NCI-H345 treated with DMSO at 0.1 percent for 48 hours (cell line): Measurements from ENCODE around the gene TMC6.
A peak's percentile ranks its signal among the peaks of the same experiment; 100 is the strongest.
"Not testable (repeated sequence)": the region's sequence is repeated elsewhere in the genome, so short reads cannot be mapped to it uniquely, and the experiment has no call there.

ENCODE experiments used
- DNase-seq: peaks from one replicate; lab custom pipeline; 2025; ENCODE audit not compliant: unreplicated experiment; lab: John Stamatoyannopoulos, UW

The TMC6 gene

DNA sequence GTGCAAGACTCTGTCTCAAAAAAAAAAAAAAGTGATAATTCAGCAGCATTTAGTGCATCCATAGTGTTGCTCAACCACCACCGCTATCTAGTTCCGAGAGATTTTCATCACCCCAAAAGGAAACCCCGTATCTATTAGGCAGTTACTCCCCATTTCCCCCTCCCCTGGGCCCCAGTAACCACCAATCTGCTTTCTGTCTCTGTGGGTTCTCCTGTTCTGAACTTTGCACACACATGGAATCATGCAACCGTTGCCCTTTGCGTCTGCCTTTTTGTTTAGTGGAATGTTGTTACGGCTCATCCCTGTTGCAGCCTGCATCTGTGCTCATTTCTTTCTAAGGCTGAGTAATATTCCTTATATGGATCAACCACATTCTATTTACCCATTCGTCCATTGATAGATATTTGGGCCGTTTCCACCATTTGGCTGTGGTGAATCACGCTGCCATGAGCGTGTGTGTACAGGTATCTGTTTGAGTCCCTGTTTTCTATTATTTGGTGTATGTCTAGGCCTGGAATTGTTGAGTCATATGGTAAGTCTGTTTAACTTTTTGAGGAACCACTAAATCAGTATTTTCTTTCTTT is 31.1 kb upstream of the TMC6 start:
- no peak for DNase-seq

DNA sequence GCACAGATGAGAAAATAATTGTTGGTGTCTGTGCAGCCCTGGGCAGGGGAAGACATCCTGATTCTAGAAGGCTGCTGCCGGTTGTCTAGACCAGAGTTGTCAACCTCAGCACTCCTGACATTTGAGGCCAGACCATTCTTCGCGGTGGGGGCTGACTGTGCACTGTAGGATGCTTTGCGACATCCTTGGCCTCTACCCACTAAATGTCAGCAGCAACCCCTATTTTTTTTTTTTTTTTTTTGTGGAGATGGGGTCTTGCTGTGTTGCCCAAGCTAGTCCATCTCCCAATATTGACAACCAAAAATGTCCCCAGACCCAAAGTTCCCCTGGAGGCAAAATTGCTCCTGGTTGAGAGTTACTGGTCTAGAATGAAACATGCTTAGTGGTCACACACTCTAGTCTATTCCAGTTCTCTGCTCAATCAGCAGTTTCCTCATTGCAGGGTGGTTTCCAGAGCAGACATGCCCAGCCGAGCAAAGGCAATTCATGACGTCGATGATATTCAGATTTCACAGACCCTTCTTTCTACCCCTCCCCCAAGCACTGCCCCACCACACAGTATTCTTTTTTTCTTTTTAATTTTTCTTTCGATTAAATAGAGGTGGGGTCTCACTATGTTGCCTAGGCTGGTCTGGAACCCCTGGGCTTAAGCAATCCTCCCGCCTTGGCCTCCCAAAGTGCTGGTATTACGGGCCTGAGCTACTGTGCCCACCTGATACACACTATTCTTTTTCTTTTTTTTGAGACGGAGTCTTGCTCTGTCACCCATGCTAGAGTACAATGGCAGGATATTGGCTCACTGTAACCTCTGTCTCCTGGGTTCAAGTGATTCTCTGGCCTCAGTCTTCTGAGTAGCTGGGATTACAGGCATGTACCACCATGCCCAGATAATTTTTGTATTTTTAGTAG is 26.6 kb upstream of the TMC6 start:
- DNase-seq = no peak

DNA sequence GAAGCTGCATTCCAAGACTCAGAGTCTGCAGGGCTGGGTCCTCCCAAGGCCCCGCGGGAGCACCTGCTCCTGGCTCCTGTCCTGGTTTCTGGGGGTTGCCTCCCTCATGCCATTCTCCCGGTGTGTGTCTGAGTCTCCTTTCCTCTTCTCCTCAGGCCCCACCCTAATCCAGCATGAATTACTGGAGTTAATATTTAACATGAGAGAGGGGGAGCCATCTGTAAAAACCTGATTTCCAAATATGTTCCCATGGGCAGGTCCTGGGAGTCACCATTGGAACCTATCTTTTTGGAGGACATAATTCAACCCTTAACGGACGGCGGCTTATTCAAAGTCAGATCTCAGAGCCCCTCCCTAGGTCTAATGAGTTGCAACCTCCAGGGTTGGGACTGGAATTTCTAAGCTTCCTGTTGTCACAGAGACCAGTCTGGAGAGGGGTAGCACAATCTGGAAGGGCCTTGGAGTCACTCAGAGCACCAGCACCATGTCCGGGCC is 23.0 kb upstream of the TMC6 start:
- no peak for DNase-seq

DNA sequence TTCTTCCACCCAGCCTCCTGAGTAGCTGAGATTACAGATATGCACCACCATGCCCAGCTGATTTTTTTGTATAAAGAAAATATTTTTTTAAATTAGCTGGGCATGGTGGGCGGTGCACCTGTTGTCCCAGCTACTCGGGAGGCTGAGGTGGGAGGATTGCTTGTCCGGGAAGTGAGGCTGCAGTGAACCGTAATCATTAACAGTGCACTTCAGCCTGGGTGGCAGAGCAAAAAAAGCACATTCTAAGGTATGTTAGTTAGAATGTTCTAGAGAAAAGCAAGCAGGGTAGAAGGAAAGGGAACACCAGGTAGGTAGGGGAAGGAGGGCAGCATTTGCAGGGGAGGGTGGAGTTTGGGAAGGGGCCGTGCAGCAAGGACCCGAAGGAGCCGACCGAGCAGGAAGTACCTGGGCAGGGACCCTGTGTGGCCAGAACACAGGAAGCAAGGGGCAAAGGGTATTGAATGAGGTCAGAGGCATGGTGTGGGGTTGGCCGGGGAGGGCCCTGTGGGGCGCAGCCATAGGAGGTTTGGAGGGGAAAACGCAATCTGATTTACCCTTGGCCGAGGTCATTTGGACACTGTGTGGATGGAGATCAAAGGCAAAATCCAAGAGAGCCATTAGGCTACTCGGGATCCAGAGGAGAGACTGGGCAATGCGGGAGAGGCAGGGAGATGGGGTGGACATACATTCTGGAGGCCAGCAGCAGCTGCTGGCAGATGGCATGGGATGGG is 19.9 kb upstream of the TMC6 start:
- no peak for DNase-seq

DNA sequence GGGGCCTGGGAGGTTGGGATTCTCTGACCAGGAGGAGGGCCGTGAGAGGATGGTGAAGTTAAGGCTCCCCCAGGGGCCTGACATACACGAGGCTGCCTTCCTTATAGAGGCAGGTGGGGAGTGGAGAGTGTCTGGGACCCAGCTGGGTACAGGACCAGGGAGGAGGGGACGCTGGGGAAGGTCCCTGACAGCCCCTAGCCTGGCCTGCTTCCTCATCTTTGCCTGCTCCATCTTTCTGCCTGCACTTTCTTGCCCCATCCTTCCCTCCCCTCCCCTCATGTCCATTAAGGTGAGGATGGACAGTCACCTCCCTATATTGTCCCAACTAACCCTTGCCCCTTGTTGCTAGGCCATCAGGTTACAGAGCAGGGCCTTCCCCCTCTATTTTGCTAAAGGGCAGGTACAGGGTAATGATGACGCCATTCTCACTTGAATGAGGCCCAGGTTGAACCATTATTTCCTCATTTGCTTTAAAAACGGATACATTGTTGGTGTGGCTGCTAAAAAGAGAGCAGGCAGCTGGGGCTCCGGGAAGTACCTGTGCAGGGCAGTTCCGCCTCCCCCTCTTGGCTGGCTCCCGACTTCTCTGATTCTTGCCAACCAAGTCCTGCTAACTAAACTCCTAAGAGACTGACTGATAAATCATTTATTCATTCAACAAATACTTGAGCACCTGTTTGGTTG is 18.9 kb upstream of the TMC6 start:
- no peak for DNase-seq

DNA sequence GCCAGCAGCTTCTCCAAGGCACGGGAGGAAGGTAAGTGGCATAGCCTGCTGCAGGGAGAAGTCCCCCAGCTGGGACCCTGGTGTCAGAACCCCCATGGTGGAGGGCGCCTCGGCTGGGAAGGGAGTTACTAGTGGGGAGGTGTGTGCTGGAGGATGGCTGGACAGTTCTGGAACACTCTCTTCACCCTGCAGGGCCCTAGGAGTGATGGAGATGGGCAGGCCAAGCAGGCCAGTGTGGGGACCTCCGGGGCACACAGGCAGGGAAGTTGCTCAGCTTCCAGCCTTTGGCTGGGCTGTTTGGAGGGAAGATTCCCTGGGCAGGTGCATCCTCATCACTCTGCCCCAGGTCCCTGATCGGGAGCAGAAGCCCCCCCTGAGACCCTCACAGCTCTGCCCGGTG is 18.3 kb upstream of the TMC6 start:
- no peak for DNase-seq

DNA sequence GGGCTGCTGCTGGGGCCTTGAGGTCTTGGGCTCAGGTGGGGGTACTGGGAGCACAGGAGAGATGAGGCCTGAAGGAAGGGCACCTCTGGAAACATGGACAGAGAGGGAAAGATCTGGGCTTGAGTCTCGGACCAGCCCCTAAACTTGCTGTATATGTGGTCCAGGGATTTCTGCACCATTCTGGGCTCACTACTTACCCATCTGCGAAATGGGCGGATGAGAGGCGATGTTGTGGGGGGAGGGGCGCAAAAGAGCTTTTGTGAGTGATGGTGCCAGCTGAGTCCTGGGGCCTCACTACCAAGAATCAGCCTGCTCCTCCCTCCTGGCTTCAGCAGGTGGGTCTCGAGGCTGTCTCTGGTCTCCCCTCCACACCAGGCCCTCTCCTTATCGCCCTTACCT is 17.9 kb upstream of the TMC6 start:
- DNase-seq = no peak

DNA sequence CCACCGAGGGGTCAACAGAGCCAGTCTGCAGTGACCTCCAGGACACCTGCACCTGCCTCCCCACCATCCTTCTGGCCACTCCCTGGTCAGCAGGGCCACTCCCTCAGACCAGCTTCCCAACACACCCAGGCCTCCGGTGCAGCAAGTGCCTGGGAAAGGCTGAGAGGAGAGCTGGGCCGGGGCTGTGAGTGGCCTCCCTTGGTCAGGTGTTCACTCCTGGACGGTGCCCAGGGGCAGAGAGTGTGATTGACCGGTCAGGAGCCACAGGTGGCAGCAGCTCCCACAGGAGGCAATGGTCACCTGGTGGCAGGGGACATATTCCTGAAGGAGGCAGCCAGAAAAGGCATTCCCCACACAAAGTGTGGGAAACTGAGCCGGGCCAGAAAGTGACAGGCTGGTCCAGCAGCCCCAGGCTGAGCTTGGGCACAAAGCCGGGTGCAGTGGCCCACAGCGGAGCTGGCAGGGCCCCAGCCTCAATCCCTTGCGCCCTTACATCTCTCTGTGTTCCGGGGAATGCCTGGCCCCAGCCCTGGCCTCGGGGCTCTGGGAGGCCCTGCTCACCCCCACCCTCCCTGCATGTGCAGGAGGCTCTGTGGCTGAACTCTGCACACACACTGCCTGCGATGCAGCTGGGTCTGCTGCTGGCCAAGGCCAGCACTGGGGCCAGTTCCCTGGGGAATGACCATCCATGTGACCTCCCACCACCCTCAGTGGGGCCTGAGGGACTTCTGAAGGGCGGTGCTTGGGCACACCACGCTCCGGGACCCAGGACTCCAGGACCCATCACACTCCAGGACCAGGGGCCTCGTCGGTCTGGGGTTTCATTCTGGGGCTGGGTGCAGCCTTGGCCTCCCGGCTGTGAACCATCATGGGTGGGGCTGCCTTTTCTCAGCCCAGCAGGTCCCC is 16.4 kb upstream of the TMC6 start:
- DNase-seq = no peak

DNA sequence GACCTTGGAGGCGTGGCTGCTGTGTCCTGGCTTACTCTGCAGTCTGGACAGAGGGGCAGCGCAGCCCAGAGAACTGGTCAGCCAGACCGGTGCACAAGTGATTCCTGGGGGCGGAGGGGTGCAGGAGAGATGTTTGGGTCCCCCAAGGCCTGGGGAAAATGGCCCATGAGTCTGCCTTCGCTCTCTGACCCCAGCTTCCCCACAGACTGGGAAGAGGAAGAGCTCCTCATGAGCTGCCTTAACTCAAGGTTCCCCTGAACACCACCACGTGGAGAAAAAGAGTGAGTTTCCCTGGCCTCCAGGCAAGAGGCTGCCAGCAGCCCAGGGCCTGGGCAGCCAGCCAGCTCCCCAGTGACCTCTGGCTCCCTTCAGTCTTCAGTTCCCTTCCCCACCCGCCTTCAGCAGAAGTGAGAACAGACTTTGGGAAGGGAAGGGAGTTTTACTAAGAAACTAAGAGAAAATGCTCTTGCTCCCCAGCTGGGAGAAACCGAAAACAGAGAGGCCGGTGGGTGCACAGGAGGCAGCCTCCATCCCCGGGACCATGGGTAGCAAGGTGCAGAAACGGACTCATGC is 15.7 kb upstream of the TMC6 start:
- no peak for DNase-seq

DNA sequence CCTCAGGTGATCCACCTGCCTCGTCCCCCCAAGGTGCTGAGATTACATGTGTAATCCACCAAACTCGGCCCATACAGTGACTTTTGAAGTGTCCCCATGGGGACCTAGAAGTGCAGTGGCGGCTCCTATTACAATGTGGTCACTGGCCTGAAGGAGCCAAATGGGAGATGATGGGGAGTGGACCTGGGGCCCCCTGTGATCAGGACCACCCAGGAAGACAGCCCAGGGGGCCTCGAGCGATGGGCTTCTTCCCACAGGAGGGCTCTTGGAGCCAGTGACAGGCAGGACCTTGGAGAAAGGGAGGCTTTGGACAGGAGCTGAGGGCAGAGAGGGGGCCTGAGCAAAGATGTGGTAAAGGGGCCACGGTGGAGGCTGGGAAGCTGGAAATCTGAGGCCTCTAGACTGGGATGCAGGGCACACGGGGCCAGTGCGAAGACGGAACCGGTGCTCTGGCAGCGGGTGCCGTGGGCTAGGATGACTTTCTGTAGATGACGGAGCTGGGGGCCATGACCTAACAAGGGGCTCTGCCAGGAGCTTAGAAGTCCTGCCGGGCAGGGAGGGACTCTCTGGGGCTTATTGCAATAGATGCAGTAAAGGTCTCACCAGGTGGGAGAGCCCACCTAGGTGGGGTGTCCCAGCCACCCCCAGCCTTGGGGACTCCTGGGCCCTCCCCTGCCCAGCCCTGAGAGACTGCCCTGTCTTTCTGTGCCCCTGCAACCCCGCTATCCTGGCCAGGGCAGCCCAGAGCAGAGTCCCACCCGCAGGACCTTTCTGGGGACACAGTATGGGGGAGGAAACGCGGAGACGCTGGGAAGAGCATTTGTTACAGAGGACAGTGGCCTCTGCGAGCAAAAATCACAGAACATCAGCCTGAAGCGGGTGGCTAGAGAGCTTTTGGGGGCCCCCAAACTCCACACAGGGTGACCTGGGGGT is 14.9 kb upstream of the TMC6 start:
- no peak for DNase-seq

DNA sequence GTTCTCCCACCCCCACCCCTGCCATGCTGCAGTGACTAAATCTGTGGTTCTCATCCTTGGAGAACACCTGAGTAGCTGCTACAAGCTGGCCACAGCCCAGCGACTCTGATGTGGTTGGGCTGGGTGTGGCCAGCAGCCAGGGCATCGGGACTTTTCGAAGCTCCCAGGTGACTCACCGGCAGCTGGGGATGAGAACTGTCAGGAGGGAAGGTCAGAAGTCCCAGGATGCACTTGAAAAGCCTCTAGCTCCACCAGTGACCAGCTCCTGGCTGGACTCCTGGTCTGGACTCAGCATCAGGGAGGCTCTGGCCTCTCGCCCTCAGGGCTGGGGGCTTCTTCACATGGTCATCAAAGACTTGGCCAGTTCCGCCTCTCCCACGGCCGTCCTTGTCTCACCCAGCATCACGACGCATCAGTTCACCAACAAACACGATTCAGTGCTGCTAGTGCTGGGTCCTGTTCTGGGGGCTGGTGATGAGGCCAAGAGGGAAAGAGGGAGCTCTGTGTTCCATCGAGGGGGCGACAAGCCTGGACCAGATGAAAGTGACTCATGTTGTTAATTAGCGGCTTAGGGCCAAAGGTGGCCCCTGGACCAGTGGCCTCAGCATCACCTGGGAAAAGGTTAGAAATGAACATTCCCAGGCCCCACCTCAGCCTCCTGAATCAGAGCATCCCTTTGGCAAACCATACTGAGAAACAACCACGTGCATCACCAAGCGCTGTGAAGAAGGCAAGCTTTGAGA is 13.7 kb upstream of the TMC6 start:
- no peak for DNase-seq

DNA sequence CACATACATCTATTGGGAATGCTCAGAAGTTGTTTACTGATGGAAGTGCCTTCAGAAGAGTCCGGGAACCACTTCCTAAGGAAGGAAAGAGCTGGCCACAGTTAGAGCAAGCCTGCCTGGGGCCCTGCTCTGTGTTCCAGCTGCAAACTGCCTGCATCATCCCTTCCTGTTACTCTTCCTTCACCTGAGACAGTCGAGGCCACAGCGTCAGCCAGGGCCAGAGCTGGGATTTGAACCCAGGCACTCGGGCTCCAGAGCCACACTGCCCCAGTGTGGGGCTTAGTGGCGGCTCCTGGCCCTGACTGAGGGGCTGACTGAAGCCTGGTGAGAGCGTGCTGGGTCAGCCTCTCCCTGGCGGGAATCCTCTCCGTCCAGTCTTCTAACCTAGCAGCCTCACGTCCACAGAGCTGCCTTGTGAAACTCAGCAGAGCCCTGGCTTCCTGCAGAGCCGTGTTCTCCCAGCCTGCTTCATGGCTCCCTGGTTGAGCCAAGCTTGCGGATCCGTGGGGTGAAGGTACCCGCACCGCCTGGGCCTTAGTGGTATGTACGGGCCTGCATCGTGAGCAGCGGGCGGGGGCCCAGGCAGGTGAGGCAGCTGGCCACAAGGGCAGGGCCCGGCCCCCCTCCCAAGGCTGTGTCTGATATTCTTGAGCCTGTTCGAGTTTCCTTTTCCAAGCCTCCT is 13.0 kb upstream of the TMC6 start:
- no peak for DNase-seq

DNA sequence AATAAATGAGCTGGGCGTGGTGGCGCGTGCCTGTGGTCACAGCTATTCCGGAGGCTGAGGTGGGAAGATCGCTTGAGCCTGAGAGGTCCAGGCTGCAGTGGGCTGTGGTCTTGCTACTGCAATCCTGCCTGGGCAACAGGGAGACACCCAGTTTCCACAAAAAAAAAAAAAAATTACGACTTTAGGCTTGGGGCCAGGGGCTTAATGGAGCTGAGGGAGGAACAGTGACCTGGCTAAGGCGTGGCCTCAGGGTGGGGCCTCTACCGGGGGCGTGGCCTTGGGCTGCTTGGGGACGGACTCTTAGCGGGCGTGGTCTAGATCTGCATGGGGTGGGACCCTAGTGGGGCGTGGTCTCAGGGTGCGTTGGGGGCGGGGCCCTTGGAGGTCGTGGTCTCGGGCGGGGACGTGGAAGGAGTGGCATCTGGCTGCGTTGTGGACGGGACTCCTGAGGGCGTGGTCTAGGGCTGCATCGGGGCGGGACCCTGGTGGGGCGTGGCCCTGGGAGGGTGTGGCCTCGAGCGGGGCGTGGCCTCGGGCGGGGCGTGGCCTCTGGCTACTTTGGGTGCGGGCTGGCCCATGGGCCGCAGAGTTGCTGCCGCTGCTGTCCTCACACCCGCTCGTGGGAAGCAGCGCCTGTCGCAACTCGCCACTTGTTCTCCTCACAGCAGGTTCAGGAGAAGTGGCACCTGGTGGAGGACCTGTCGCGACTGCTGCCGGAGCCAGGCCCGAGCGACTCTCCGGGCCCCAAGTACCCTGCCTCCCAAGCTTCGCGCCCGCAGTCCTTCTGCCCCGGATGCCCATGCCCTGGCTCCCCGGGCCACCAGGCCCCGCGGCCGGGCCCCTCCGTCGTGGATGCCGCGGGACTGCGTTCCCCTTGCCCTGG is 11.9 kb upstream of the TMC6 start:
- DNase-seq = peak; percentile 71

DNA sequence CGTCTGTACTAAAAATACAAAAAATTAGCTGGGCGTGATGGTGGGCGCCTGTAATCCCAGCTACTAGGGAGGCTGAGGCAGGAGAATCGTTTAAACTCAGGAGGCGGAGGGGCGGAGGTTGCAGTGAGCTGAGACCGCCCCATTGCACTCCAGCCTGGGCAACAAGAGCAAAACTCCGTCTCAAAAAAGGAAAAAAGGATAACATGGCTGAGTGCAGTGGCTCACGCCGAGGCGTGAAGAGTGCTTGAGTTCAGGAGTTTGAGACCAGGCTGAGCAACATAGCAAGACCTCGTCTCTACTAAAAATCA is 11.3 kb upstream of the TMC6 start:
- not testable (repeated sequence) for DNase-seq

DNA sequence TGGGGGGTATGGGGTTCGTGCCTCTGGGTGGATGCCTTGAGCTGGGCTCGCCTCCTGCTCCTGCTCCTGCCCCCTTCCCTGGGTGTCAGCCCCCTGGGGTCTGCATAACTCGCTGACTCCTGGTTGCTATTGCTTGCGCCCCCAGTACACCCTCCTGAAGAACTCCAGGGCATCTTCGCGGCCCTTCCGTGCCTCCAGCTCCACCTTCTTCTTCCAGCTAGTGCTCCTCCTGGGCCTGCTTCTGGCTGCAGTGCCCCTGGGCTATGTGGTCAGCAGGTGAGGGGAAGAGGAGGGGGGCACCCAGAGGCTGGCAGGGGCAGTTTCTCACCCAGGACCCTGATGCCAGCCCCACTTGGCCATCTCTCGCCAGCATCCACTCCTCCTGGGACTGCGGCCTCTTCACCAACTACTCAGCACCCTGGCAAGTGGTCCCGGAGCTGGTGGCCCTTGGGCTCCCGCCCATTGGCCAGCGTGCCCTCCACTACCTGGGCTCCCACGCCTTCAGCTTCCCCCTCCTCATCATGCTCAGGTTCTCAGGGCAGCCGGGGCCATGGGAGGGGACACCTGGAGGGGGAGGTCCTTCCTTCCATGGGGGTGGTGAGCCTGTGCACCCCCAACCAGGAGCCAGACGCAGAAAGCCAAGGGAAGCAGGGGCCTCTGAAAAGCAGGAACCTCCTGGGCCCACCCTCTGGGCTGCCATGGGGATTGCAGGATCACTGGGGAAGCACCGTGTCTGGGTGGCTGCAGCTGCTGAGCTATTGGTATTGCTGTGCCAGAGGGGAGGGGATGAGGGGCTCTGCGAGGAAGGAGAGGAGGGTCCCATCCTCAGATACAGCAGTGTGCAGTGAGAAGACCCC is 9.9 kb upstream of the TMC6 start:
- DNase-seq = no peak
